Measurements from ENCODE around the gene MT3.

Gene MT3

DNA sequence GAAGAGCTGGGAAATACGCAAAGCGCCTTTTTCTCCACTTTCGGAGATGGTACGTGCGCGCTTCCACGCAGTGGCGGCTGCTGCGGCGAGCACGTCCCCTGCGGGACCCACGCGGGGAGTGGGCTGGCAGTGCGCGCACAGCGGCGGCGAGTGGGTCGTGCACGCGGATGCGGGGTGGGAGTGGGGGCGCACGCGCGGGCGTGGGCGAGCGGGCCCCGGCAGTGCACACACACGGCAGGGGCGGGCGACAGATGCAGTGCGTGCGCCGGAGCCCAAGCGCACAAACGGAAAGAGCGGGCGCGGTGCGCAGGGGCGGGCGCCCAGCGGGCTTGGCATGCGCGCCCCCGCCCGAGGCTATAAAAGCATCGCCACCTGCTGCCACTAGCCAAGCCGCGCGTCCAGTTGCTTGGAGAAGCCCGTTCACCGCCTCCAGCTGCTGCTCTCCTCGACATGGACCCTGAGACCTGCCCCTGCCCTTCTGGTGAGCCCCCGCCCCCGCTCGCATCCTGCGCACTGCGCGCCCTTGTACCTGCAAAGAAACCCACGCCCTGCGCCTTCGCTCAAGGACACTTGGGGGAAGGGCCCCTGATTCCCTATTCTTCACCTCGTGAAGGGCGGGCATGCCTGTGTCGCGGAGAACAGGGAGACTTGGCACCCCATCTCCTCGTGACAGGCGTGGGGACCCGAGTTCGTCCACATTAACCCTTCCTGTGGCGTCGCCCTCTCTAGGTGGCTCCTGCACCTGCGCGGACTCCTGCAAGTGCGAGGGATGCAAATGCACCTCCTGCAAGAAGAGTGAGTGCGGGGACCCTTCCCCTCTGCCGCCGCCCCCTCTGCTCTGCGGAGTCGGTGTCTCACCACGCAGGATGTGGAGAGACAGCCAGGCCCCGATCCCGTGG is at the start of gene MT3:
TSS of gene MT3 (plus strand) at position 388 of the 899 bp plus-strand sequence. CDS start at position 451, 63 bp downstream.
- no peak for DNase-seq (ENCODE audit: low read depth)

DNA sequence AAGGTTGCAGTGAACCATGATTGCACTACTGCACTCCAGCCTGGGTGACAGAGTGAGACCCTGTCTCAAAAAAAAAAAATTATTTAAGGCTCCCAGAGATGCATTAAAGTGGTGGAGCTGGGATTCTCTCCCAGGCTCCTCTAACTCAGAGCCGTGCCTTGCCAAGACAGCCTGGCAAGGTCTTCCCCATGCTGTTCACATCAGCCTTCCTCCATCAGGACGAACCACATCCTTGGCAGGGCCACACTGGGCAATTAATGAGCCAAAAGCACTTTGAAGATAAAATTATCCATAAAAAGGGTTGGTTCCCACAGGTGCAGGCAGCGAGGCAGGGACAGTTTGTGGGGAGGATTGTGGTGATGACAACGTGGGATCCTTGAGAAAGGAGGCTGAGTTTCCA is 49.7 kb upstream of the MT3 start:
- no peak for DNase-seq (ENCODE audit: low read depth)

DNA sequence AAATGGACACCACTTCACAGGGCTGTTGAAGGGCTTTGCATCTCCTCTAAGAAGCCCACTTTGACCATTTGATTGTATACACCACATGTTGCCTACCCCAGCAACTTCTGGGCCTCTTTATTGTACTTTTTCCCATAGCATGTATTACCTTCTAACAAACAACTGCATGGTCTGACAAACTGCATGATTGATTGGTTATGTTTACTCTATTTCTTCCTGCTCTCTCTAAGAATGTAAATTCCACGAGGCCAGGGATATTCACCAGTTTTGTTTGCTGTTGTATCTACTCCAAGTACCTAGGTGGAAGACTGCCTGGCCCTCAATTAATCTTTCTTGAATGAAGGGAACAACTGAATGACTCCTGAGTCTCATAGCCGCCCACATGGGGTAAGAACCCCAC is 47.3 kb upstream of the MT3 start:
- no peak for DNase-seq (ENCODE audit: low read depth)

DNA sequence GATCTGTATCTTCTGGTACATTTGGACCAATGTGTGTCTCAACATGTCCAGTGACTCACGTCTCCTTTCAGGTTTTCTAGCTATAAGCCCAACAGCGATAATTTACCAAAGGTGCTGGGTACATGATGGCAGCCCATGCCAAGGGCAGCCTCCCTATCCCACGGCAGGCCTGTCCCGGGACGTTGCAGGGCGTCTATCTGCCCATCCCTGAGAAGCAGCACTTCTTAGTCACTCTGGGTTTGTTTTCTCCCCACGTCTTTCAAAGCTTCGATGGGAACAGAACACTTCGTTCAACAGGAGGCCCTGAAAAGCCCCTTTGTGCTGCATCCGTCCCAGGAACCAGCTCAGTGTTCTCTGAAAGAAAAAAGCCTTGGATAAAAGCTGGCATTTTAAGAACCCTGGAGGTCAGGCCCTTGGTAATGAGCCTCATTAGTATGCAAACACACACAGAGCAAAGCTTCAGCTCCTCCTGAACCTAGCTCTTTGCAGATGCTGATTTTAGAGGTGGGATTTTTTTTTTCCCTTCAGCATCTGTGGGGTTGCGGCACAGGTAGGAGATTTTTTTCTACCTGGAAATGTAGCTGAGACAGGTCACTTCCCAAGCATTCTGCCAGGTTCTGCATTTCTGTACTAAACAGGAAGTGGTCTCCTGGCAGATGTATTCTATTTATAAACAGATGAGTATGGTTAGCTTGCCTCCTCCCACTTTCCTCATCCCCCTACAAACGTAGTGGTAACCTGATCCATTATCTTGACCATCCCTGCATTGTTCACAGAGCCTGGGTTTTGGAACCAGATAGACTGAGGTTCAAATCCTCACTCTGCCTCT is 42.0 kb upstream of the MT3 start:
- no peak for DNase-seq (ENCODE audit: low read depth)

DNA sequence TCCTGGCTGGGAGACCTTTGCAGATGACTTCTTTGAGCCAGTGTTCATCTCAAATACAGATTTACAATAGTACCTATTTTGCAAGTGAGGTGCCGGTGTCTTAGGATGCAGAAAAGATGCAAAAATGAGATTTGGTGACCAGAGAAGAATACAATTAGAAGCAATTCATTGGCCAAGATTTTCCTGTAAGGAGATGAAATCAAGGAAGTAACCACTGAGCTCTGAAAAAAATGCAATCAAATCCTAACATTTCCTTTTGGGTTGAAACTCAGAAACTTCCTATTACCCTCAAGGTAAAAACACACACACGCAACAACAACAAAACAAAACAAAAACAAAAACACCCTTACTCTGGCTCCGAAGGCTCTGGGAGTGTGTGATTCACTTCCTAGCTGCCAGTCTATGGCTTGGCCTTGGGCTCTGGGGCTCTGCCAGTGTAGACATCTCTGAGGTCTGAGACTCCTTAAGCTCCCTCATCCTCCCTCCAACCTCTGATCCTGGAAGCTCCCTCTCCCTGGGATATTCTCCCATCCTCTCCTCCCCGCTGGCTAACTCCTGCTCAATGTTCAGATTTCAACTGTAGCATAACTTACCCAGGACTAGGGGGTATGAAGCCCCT is 41.3 kb upstream of the MT3 start:
- no peak for DNase-seq (ENCODE audit: low read depth)

DNA sequence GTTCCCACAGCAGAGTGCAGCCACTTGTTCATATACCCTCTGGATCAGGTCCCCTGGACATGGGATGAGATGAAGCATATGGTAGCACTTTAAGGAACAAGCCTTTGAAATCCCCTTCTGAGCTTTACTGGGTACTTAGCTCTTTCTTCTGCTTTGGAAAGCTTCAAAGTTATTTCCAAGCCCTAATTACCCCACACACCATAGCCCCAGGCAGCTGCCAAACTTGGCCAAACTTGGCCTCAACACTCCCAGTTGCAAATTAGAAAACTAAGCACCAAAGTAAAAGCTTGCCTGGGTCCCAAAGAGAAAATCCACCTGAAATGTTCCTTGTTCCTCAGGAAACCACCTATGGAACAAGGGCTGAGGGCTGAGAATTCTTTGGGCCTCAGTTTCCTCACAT is 40.2 kb upstream of the MT3 start:
- DNase-seq (ENCODE audit: low read depth) = no peak

DNA sequence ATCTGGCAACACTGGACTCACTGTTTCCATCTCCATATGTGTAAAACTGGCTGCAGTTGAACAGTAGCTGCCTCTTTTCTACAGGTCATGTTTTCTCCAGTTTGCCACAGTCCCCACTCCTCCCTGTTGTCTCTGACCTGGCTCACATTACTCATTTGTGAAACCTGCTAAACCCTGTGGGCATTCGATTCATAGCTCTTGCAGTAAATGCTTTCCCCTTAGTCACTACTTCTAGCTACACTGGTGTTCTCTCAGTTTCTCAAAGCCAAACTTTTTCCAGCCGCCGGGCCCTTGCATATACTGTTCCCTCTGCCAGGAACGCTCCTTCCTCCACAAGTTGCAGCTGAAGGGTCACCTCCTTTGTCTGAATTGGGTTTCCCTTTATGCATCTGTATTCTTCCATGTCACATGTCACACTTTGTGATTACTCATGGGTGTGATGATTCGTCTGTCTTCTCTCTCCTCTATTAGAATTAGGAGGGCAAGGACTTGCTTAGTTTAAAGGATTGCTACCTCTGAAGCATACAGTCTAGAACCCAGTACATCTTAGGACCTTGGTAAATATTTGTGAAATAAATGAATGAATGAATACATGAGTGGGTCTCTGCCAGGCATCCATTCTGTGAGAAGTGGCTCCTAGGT is 39.5 kb upstream of the MT3 start:
- no peak for DNase-seq (ENCODE audit: low read depth)

DNA sequence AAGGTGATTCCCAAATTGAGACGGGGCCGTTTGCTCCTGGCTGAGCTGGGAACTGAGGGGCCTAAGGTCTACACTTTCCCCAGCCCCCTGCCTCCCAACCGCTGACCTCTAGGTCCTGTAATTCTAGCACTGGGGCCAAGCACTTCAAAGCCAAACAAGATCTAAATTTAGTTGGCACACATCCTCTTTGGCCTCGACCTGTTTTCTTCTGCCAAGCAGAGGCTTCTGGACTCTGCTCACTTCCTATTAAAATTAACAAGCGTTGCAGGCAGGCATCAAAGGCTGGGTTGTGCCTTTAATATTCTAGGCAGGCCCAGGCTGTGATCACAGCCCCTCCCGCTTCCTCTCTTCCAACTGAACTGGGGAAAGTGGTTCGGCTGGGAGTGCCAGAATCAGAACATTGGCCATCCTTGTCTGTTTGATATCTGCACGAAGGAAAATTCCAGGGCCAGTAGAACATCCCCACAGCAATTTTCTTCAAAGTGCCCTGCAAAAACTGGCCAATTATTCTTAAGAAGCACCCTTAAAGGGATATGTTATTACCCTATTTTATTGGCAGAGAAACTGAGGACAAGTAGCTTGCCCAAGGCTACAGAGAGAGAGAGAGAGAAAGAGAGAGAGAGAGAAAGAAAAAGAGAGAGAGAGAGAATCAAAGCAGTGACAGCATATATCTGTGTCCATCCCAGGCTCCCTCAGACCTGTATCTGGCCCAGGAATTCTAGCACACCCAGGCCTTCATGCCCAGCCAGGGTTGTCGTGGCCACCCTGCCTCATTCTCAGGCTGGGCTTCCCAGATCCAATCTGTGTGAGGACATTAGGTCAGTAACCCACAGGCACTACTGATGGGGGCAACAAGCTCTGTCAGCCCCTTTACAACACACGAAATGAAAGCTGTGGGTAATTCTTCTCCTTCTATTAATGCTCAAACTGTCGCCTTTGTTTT is 37.3 kb upstream of the MT3 start:
- DNase-seq (ENCODE audit: low read depth) = no peak

DNA sequence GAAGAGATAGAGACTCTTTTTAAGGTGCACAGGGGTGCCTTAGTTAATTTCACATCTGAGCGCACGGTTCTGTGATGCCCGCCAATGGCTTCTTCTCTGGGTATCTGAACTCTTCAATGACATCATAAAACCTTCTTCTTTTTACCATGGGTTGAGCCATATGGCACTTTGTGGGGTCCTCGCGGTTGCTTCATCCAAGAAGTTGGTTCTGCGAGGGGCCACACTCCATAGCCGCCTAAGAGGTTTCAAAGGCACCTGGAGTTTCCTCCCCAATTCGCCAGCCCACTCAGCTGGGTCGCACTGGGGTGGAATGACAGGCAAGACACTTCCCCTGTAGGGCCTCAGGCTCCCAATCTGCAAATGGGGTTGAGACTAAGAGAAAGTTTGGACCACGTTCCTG is 34.9 kb upstream of the MT3 start:
- DNase-seq (ENCODE audit: low read depth) = no peak

DNA sequence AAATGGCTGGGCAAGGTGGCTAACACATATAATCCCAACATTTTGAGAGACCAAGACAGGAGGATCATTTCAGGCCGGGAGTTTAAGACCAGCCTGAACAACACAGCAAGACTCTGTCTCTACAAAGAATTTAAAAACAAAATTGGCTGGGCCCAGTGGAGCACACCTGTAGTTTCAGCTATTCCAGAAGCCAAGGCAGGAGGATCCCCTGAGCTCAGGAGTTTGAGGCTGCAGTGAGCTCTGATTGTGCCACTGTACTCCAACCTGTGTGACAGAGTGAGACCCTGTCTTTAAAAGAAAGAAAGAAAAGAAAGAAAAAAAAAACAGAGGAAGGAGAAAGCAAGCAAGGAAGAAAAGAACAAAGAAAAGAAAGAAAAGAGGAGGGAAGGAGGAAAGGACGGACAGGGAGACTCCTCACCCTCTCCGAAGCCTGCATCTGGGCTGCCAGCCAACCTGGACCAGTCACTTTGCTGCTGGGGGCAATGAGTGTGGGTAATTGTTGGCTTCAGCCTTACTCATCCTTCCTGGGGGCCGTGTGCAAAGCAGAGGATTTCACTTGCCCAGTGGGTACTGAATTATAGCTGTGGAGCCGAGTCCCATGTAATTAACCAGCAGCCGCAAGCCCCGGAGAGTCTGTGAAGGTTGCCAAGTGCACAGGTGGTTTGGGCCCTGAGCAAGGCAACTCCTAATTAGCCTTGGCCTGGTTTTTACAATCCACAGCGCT is 31.1 kb upstream of the MT3 start:
- peak; percentile 27 for DNase-seq (ENCODE audit: low read depth)

DNA sequence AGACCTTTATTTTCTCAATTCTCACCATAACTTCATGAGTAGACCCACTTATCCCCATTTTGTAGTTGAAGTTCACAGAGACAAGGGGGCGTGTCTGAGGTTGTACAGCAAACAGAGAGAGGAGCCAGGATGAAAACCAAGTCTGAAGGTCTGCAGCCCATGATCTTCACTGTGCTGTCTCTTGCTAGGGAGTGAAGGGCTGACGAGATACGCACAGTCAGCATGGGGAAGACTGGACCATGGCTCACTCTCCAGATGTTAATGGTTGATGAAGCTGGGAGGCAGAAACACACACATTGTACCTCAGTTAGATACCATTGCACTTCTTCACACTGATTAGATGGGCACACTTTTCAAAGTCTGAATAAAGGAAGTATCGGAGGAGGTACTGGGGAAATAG is 30.2 kb upstream of the MT3 start:
- no peak for DNase-seq (ENCODE audit: low read depth)

DNA sequence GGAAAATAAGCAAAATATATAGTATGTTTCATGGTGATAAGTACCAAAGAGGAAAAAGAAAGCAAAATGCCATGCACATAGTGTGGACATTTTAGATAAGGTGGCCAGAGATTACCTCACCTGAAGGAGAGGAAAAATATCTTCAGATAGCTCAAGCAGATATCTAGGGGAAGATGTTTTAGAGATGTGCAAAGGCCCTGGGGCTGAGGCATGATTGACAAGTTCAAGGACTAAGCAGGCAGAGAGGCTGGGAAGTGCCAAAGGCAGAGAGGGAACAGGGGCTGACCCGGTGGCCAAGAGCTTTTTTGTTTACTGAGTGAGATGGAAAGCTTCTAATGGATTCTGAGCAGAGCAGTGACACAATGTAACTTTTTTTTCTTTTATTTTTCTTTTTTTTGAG is 28.9 kb upstream of the MT3 start:
- no peak for DNase-seq (ENCODE audit: low read depth)

DNA sequence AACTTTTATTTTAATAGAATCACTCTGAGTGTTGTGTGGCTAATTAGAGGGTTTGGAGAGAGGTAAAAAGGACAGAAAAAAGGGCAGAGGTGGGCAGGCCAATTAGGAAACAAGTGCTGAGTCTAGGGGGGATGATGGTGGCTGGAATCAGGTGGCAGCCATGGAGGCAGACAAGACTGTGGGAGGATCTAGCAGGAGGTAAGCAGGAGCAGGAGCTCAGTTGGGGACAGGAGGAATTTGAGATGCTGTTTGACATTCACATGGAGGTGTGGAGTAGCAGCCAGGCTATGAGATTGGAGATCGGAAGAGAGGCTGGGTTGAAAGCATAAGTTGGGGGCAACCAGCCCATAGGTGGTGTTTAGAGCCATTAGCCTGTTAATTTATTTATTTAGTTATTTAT is 28.2 kb upstream of the MT3 start:
- DNase-seq (ENCODE audit: low read depth) = no peak

DNA sequence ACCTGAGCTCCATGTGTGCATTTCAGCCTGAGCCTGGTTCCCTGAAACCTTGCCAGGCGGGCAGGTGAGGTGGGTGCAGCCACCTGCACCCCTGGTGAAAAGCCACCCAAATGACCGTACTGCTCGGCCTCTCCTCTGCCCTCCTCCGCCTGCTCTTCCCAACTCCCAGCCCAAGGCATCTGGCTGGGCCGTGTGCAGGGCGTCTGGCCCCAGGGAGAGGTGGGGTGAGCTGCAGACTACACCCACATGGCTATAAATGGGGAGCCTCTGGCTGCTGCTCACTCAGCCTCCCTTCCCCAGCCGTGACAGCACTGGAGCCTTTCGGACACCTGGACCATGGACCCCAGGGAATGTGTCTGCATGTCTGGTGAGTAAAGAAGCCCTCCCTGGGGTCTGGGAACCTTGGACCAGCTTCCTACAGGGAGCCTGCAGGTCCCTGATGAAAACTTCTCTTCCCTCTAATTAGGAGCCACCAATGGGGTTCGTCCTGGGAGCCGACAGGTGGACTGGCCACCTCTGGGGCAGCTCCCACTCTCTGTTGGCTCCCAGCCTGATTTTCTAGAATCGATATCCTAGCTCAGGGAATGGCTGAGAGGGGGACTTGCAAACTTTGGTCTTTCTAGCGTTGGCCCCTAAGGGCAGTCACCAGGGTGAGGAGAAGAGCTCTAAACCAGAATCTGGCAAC is 24.4 kb upstream of the MT3 start, which contains the start of gene MT4:
TSS of gene MT4 (plus strand) at position 281 of the 685 bp plus-strand sequence. CDS start at position 337, 56 bp downstream.
- DNase-seq (ENCODE audit: low read depth) = no peak

DNA sequence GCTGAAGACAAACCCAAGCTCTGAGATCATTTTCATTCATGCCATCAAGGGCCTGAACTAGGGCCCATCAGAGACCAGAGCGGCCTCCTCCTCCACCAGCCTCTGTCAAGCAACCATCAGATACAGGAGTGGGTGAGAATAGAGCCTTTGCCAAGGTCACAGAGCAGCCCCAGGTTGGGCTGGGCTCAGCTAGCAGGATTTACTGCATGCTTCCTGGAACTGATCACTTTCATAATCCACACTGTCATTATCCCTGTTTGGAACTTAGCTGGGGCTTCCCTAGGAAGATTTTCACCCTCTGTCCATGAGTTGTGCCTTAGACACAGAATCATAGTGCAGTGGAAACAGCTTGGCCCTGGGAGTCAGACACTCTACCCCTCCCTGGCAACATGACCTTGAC is 19.4 kb upstream of the MT3 start:
- DNase-seq (ENCODE audit: low read depth) = no peak

DNA sequence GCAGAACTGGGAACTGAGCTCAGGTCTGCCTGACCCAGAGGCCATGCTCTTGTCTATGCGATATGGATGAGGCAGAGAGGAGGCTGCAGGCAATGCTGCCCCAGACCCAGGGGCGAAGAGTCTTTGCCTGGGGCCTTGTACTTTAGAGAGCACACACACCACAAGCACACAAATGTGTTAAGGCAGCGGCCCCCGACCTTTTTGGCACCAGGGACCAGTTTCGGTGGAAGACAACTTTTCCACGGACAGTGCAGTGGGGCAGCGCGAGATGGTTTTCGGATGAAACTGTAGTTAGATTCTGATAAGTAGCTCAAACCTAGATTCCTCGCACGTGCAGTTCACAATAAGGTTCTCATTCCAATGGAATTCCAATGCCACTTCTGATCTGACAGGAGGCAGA is 17.8 kb upstream of the MT3 start:
- no peak for DNase-seq (ENCODE audit: low read depth)

DNA sequence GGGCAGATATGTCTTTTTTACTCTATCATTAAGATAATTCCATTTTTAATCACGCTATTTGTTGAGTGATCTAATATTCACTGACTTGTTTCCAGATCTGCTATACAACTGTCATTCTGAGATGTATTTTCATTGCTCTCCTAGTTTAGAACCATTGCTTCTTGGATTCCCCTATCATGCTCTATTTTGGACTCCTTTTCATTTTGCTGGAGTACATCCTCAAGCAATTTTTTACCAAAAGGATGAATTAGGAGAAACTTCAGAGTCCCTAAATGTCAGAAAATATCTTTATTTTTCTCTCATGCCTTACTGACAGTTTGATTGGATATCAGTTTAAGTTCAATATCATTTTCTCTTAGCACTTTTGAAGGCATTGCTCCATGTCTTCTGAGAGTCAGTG is 14.7 kb upstream of the MT3 start:
- no peak for DNase-seq (ENCODE audit: low read depth)

DNA sequence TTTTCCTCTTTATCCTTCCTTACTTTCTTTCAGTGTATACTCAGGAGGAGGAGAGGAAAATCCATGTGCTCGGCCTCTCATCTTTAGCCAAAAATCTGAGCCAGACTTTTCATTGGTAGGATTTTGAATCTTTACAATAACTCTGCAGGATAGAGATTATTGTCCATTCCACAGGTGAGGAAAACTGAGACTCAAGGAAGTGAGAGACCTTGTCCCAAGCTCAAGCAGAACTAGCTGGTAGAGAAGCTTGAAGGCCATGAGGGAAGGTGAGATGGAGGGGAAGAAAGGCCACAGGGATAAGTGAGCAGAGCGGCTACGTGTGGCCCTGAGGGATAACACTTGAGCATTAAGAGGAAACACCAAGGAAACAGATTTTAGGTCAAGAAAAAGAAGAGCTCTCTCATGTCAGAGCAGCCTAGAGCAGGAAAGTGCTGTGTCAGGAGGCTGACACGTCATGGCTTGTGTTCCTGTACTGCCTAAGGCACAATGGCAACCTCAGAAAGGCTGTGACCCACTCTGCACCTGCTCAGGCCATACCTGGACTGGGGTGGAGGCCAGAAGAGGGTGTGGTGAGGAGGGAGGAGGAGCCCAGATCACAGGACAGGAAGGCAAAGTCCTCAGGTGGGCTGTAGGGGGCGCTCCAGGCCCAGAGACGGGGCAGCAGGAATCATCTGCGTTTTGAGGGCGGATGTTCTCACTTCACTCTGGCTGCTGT is 12.6 kb upstream of the MT3 start:
- no peak for DNase-seq (ENCODE audit: low read depth)

DNA sequence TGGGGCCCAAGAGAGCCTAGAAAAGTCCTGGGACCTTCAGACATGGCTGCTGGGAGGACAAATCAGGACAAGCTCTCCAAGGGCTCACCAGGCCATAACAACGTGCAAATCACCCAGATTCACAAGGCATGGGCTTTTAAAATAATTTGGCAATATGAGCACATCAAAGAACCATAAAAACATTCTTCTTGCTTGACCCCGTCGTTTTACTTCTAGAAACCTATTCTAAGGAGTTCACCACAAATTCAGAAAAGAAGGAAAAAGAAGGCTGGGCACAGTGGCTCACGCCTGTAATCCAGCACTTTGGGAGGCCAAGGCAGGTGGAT is 12.1 kb upstream of the MT3 start:
- no peak for DNase-seq (ENCODE audit: low read depth)
